ENCODE data around the gene YTHDC2.

DNA sequence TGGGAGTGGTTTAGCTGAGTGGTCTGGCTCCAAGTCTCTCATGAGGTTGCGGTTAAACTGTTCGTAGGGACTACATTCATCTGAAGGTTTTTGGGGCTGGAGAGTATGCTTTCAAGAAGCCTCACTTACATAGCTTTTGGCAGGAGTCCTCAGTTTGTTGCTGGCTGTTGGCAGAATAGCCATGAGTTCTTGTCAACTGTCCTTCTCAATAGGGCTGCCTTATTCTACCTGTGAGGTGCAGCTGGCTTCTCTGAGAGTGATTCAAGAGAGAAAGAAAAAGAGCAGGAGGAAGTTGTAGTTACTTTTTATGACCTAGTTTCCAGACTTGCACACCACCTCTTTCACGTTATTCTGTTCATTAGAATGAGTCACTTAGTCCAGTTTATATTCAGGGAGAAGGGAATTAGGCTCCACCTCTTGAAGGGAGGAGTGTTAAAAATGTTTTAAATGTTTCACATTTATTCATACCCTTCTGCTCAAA, 33.2 kb downstream of the YTHDC2 start:
- TF ChIP-seq POLR2AphosphoS5 (IDR thresholded peaks at IDR 0.05) (no peak), CTCF (IDR thresholded peaks at IDR 0.05) (no peak), POLR2A (IDR thresholded peaks at IDR 0.05) (no peak)
